HG03521 (cell line): Measurements from ENCODE around the gene PRIMA1.

Experiments
- ATAC-seq: cut with Tn5 transposase; IDR thresholded peaks from one replicate; pipeline ENCODE4 v1.9.1; 2021; ENCODE audit warnings: mild to moderate bottlenecking, moderate library complexity; ENCODE audit not compliant: unreplicated experiment

Gene PRIMA1, protein sequence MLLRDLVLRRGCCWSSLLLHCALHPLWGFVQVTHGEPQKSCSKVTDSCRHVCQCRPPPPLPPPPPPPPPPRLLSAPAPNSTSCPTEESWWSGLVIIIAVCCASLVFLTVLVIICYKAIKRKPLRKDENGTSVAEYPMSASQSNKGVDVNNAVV

DNA sequence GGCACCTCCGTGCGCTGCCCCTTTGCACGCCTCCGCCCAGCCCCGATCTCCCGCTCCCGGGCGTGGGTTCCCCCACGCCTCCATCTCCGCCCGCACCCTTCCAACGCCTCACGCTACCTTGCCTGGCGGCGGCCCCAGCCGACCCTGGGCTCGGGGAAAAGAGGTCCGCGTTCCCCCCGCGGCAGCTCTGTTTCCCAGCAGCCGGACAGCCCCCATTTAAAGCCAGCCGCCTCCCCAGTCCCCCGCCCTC is at the start of gene PRIMA1:
Gene PRIMA1 (minus strand): TSS at position 193 of the 250 bp plus-strand sequence. CDS start 767 bp downstream, outside the sequence.
- no peak for ATAC-seq

DNA sequence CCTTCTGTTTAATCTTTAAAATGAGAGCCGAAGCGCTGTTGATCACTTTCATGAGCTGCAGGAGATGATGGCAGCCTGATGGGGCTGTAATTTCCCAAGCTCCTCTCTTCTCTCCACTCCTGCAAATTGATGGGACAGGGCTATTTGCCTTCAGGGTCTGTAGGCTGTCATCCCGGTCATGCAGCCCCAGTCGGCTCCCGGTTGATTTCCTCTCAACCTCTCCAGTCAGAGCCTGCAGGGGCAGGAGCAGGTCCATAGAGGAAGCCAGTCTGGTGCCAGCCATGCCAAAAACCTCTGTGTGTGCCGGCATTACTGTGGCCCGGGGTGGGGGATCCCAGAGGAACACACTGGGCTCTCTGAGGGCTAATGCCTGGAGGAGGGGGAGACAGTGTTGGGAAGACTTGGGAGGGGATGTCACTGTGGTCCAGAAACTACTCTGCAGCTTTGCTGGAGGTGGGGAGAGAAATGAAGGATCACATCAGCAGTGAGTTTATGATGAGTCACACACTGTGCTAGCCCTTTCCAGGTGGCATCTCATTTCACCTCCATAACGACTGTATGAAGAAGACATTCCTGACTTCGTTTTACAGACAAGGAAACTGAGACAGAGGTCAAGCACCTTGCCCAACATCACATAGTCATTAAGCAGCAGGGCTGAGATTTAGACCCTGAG is 46.5 kb upstream of the PRIMA1 start:
- ATAC-seq, result no peak

DNA sequence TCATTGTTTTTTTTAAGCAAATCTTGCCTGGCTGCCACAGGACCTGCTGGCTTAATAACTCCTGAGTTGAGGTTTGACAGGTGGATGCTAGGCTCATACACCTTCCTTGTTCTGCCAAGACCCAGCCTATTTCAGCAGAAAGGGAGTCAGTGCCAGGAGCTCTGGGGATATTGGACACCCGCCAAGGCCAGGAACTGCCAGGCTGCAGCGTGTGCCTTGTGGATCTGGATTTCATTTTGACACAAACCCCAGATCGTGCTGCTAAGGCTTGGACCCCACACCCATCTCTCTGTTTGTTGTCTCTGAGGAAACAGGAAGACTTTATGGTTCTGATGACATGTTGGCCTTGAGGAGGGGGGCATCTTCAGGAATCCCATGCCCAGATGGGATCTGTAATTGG is 44.4 kb upstream of the PRIMA1 start:
- no peak for ATAC-seq

DNA sequence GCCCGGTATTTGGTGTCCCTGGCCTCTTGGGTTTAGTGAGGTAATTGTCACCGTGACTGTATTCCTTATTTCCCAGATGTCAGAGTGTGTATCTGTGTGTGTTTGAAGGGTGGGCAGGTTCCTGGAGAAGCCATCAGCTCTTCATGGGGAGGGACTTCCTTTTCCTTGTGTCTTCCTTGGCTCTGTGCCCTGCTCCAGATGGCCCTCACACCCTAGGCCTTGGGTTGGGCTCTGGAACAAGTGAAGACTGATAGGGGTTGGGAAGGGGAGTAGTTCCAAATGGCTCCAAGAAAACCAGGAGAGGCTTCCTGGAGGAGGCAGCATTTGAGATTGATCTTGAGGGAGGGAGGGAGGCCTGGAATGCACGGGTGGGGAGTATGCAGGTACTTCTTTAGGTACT is 43.8 kb upstream of the PRIMA1 start:
- no peak for ATAC-seq

DNA sequence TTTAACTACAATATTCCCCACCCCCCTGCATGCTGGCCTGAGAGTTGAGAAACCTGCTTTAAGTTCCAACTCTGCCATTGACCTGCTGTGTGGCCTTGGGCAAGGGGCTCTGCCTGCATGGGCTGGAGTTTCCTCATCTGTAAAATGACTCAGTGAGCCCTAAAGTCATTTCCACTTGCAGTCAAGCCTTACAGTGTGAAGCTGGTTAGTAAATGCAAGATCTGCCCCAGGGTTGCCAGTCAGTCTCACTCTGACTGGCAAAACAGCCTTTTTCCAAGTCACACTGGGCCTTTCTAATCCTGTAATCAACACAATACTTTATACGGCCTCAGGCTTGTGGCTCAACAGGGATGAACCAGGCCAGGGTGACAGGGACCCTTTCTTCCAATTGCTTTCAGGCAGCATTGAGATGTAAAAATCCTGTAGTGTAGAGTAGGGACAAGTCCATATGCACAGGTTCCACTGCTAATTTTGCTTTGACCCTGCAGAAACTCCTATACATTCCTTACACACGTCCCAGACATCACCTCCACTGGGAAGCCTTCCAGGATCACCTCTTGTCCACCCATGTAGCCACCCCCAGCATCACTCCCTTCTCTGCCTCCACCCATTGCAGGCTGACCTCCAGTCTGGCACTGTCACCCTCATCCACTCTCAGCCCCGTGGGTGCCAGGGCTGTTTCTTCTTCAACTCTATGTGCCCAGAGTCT is 42.6 kb upstream of the PRIMA1 start:
- no peak for ATAC-seq

DNA sequence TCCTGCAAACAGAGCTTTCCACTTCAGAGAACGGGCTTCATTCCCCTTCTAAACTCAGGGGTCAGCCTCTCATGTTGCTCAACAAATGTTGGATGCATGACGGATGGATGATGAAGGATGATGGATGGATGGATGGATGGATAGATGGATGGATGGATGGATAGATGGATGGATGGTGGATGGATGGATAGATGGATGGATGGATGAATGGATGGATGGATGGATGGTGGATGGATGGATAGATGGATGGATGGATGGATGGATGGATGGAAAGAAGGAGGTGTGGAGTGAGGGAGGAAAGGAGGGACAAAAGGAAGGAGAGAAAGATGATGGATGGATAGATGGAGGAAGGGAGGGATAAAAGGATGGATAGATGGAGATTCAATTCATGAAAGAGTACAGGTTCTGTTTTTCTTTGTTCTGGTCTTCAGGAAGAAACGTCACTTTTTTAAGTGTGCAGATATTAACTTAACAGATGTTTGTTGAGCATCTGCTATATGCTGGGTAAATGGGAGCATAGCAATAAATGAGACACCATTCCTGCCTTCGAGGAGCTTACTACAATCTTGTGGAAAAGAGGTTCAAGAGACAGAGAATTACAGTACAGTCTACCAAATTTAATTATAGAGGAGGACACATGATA is 41.7 kb upstream of the PRIMA1 start:
- ATAC-seq, result no peak

DNA sequence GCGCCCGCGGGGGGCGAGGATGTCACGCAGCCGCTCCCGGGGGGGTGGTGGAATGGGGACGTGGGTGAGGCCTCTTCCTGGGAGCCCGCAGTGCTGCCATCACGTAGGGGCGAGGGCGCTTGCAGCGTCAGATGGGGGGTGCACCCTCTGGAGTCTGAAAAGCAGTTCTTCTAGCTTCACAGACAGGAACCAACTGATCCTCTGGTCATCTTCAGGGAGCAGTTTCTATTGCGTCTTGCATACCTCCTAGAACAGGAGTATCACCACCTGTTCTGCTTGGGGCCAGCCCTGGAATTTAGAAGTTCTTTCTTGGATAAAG is 36.9 kb upstream of the PRIMA1 start:
- no peak for ATAC-seq

DNA sequence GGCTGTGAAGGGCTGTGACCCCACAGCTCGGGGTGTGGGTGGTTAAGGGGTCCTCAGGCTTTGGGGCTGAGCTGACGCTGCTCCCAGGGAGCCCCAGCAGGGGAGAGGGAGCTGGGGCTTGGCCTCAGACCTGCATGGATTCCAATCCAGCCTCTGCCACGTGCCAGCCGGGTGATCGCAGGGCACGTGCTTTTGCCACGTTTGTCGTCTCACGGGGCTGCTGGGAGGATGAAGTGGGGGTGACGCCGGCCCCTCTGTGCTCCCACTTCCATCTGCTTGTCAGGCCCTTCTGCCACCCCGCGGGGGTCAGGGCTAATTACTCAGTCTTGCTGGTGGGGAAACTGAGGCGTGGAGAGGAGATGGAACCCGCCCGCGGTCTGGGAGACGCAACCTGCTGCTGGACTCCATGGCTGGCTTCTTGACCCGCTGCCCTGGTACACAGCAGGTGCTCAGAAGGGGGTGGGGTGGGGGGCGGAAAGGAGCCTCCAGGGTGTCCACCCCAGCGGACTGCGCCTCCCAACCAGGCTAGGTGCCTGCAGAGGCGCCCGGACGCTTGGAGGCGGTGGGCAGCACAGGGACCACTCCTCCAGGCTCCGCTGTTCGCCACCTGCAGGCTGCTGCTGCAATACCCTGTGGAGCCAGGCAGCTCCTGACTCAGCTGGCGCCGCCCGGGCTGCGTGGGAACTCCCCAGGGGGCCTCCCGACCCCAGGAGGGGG is 36.4 kb upstream of the PRIMA1 start:
- no peak for ATAC-seq

DNA sequence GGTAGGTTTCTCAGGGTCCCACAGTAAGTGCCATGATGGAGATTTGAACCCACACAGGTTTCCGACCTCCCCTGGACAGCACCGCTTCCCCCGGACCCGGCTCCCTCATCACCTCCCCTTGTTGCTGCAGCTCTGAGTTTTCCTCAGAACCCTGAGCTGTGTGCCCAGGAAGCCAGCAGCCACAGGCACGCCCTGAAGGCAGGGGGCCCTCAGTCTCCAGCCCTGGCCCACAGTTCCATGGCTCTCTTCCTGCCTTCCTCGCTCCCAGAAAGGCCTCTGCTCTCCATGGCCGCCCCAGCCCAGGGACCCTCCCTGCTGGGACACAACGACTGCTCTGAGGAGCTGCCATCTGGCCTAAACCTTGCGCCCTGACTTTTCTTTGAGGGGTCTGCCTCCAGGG is 35.8 kb upstream of the PRIMA1 start:
- ATAC-seq, result no peak

DNA sequence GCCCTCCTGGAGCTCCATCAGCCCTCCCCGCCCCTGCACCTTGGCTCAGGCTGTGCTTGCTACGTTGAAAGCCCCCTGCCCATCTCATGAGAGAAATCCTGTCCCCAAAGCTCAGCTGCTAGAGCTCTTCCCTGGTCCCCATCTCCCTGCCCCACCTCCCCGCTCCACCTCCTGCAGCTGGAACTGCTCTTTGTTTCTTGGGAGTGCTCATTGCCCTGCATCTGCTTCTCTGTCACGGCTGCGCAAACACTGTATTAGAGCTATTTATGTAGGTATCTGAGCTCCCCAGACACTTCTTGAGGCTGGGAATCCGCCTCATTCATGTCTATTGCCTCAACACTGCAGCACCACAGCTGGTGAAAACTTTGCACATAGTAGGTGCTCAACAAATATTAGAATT is 32.8 kb upstream of the PRIMA1 start:
- no peak for ATAC-seq

DNA sequence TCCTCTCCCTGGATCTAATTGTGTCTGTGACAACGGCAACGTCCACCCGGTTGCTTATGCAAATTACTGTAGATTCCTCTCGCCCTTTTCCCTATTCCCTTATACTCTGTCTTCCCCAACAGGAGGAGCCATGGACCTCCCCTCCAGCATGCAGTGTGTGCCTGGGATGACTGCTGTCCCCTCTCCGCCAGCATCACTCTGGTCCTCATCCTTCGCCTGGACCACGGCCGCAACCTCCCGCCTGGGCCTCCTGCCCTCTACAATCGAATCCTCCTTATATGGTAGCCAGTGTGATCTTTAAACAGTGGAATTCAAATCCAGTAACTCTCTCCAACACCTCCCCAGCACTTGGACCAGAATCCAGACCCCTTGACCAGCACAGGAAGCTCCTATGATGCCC is 30.6 kb upstream of the PRIMA1 start:
- ATAC-seq, result no peak

DNA sequence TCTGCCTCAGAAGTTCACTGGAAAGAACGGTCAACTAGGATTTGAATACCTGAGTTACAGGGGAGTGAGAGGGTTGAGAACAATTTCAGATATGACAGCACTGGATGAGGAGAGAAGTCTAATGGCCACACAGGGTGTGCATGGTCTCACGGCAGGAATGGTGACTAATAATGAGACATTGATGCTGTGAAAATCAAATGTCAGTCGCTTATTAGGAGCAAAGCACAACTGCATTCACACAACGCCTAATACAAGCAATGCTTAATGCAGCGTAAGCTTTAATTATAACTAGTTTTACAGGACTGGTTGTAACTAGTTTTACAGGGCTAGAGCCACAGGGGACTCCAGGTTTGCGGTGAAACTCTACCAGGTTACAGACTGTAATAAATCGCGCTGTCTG is 23.4 kb upstream of the PRIMA1 start:
- ATAC-seq, result no peak

DNA sequence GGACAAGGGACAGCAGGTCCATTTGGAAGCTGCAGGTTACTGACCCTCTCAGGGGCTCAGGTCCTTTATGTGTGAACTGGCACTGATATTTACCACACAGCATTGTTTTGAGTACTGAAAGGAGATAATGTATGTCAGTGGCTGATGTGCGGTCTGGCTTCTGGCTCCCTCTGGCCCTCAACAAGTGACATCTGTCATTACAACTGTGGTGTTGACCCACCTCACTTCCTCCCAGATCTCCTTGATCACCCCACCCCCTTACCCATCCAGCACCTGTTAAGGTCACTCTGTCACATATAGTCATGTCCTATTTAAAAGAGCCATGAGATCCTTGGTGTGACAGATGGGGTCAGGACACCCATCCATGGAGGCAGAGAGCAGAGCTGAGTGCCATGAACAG is 22.7 kb upstream of the PRIMA1 start:
- ATAC-seq, result no peak

DNA sequence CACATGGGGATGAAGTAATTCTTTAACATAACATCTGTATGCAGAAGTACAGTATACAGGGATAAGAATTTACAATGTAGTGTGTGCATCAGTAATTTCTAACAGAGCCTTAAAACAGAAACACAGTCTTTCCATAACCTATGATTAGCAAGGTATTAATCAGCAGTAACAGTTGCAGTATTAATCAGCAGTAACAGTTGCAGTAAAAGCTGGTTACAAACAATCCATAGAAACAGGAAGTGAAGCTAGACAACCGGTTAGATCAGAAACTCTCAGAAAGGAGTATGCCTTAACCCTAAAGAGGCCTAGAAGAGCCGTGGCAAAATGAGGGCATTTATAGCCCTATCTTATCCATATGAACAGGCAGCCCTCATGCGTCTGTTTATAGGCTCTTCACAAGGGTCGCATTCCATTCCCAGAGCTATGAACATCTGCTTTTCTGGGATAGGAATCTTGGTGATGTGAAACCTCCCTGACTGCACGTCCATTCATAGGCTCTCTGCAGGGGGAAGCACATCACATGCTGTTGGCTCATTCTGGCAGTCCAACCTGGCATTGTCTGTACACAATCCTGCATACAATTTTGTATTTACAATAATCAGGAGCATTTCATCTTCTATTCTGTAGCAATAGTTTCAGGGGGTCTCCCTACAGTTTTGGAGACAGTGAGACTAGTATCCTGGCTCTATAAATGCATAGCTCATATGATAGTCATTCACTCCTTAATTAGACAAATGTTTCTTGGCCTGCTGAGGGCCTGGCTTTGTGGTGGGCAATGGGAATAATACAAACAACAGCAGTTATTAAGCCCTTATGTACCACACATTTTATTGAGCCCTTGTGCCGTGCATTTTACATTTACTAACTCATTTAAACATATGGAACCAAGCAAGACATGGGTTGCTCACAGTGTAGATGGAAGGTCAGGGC is 21.5 kb upstream of the PRIMA1 start:
- peak; percentile 50 for ATAC-seq

DNA sequence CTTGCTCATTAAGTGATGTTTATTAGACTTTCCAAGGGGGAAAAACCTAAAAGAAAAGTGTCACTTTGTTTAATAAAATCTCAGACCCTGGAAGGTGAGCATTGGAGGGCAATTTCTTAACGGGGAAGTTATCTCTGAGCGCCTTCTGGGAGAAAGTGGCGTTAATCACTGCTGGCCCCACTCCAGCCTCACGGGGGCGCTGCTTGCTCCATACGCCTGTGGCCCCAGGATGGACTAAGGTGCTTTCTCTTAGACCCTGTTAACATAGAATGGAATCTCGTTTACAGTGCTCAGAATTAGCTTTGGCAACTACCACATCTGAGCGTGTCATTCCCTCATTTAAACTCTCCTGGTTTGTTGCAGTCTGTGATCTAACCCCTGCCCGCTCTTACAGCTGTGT is 16.4 kb upstream of the PRIMA1 start:
- no peak for ATAC-seq

DNA sequence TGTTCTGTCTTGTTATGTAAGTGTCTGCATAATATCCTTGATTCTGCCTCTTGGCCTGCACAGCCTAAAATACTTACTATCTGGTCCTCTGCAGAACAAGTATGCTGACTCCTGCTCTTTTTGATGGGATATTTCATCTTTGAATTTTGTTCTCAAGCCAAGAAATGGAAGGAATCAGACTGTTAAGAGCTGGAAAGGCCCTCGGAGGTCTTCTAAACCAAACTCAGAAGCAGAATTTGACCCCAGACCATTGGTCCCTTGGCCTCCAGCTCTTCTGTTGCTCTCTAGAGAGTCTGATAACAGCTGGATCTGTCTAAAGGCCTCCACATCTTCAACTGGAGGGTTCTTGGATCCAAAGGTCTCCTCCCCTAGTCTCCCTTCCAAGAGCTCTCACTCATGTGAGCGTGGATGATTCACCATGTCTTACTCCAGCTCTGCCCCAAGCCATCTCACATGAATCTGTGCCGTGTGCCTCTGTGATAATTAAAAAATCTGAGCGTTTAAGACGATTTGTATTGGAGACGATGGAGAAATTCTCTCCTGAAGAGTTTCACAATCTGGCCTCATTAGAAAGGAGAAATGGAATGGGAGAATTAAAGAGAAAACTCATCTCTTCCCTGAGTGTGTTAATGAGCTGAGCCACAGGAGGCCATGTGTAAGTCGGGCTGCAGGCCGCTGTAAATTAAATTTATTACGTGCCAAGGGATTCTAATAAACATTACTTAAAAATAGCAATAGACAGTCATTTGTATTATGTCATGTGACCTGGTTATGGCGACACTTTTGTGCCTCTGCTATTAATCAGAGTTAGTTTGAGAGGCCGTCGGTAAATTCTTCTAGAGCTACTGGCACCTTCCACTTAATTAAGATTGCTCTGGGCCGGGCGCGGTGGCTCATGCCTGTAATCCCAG is 15.4 kb upstream of the PRIMA1 start:
- no peak for ATAC-seq

DNA sequence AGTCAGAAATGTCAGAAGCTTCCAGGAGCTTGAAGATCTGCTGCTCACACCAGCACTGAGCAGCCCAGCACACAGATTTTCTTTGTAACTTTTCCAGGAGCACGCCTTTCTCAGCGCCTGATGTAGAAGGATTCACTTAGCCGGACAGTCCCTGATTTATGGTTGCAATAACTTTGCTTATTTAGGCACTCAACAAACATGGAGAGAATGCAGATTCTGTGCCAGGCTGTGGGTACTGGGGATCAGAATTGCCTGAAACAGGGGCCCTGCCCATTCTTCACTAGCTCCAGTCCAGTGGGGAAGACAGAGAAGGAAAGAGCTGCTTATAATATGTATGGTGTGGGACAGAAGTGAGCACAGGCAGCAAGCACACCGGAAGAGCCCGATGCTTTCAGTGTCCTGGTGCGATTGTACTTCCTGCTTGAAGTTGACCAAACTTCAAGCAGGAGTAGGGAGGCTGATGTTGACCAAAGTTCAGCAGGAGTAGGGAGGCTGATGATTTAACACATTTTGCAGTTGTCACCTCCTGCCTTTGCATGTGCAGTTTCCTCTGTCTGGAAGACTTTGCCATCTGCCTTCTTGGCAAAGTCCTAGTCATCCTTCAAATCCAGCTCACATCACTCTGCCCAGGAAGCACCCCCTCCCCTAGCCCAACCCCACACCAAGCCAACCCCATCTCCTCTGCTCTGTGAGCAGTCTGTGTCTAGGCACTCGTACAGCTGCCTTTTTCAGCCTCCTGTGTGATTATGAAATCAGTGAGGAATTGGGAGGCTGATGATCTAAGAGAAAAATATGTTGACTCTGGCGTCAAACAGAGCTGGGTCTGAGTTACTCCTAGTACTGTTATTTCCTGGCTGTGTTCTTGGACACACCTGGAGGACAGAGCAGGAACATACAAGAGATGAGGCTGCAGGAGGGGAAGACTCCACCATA is 12.0 kb upstream of the PRIMA1 start:
- ATAC-seq, result no peak

DNA sequence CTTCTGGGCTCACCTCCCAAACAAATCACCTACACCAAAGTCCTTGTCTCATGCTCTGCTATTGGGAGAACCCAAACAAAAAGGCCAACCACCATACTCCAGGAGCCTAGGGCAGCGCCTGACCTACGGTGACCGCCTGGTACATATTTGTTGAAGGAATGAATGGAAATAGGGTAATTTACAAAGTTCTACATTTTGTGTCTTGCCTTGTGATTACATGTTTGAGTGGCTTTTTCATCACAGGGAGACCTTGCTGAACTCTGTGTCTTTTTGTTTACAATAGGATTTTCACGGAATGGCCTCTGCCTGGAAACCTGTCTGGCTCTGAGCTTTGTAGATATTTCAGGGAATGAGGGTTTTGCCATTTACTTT is 11.3 kb upstream of the PRIMA1 start:
- no peak for ATAC-seq

DNA sequence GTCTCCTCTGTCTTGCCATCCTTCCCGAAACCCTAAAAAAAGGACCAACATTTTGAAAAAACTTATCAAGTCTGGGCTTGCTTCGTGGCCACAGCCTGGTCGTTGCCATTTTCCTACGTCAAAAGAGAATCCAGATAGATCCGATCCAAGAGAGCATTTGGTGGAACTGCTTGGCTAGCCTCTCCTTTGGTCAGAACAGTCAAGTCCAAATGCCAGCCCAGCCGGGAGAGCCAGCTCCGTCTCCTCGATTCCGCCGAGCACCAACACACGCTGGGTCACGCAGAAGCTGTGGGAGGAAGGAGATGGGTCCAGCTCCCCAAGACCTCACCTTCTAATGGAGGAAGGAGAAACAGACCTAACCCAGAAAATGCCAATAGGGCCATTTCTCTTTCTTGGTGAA is 9.3 kb upstream of the PRIMA1 start:
- ATAC-seq, result no peak
